ENCODE data around the gene SIDT1. TPM values are rescaled to one million over a fixed set of nuclear protein-coding genes. Genes with fewer than 3 reads are reported as not detected.

SIDT1 gene
- total and polyA plus RNA-seq, 12 donors: 0.32 to 2.4 (median 0.77) TPM

GRCh38 chr3:113573728-113574127, 41.4 kb downstream of the SIDT1 start:
- intact Hi-C loops (cut with DNase I): loop anchor here in 3 of 10 donors (10.0 kb wide), 2 partner anchors 59 to 79 kb away; partner anchors contain the start of gene SPICE1 (in 1 of the 3)
- Histone ChIP-seq H3K27me3 (peaks cover 0 to 20% (median 5%) of the 10 kb centered on the region in 7 donors), H3K9me3 (peaks cover 0 to 11% (median 0%) of the 10 kb centered on the region in 11 donors), H3K4me3 (no peak overlapping the region), H3K36me3 (no peaks in the 10 kb centered on the region), H3K4me1 (no peaks in the 10 kb centered on the region), H3K27ac (no peak overlapping the region)
- 52% methylated on average over 3 of the region's 3 CpGs for WGBS, 2 donors
- TF ChIP-seq CTCF (IDR thresholded peaks at IDR 0.05): no peak
- no peak for ATAC-seq
- no peak for DNase-seq

- Histone ChIP-seq H3K4me3 (no peak overlapping the region), H3K27me3 (peaks cover 0 to 19% (median 5%) of the 10 kb centered on the region in 7 donors), H3K36me3 (no peaks in the 10 kb centered on the region), H3K4me1 (no peaks in the 10 kb centered on the region), H3K27ac (no peak overlapping the region), H3K9me3 (peaks cover 0 to 11% (median 0%) of the 10 kb centered on the region in 11 donors)
- 55 to 61% methylated on average over 2 of the region's 2 CpGs for WGBS, 2 donors
- no peak for DNase-seq
- ATAC-seq: no peak
- intact Hi-C loops (cut with DNase I): loop anchor here in 3 of 10 donors (10.0 kb wide), 2 partner anchors 59 to 79 kb away; partner anchors contain the start of gene SPICE1 (in 1 of the 3)
- no peak for TF ChIP-seq CTCF (IDR thresholded peaks at IDR 0.05)
Observed at GRCh38 chr3:113574213-113574612, 41.9 kb downstream of the SIDT1 start.

- no peak for DNase-seq
- H3K9me3 ChIP-seq: peaks cover 0 to 11% (median 0%) of the 10 kb centered on the region in 11 donors
- H3K36me3 ChIP-seq: no peaks in the 10 kb centered on the region
- no peak for ATAC-seq
- no peak for TF ChIP-seq CTCF (IDR thresholded peaks at IDR 0.05)
- peaks cover 0 to 19% (median 5%) of the 10 kb centered on the region in 7 donors for H3K27me3 ChIP-seq
- no peak overlapping the region for H3K27ac ChIP-seq
- no peaks in the 10 kb centered on the region for H3K4me1 ChIP-seq
- H3K4me3 ChIP-seq: no peak overlapping the region
- intact Hi-C loops (cut with DNase I): loop anchor here in 8 of 10 donors (5.0 to 10.0 kb wide), 4 partner anchors 60 to 83 kb away; partner anchors contain the start of gene SPICE1 (in 1 of the 8)
- WGBS, 2 donors: 32 to 46% methylated on average over 4 of the region's 4 CpGs
Observed at GRCh38 chr3:113575206-113575605, 42.9 kb downstream of the SIDT1 start.

- TF ChIP-seq CTCF (IDR thresholded peaks at IDR 0.05): no peak
- Histone ChIP-seq H3K27me3 (peaks cover 0 to 5% (median 0%) of the 10 kb centered on the region in 7 donors), H3K9me3 (no peaks in the 10 kb centered on the region), H3K27ac (no peak overlapping the region), H3K36me3 (no peaks in the 10 kb centered on the region), H3K4me3 (no peak overlapping the region), H3K4me1 (no peaks in the 10 kb centered on the region)
- intact Hi-C loops (cut with DNase I): loop anchor here in 1 of 10 donors (10.0 kb wide), 1 partner anchor 100 kb away; no protein-coding TSS in a partner anchor
- ATAC-seq (no peak), DNase-seq (no peak)
- 52 to 86% methylated on average over 1 of the region's 1 CpG for WGBS, 2 donors
Observed at GRCh38 chr3:113585228-113585627, 52.9 kb downstream of the SIDT1 start.

Data from heart right ventricle (tissue), 16 donors.